Mucosa of rectum (tissue), 2 donors: ENCODE results near the gene MAGI1.

Source experiments
- H3K27ac ChIP-seq, 2 donors: one replicate each; pipeline ENCODE4 v1.7.0; 2013; ENCODE audit warnings: inconsistent platforms in 2 of 2, low read depth in 2 of 2, low read length in 2 of 2
- H3K27me3 ChIP-seq, 2 donors: one replicate each; pipeline ENCODE4 v1.7.0; 2013; ENCODE audit warnings: low read length in 2 of 2; ENCODE audit not compliant: control insufficient read depth in 2 of 2, insufficient read depth in 2 of 2
- H3K36me3 ChIP-seq, 2 donors: one replicate each; pipeline ENCODE4 v1.7.0; 2013; ENCODE audit warnings: low read length in 2 of 2; ENCODE audit not compliant: control insufficient read depth in 2 of 2, insufficient read depth in 2 of 2
- H3K4me1 ChIP-seq, 2 donors: one replicate each; pipeline ENCODE4 v1.7.0; 2013; ENCODE audit warnings: low read length in 2 of 2, mild to moderate bottlenecking in 1 of 2; ENCODE audit not compliant: control insufficient read depth in 2 of 2, insufficient read depth in 2 of 2
- H3K4me3 ChIP-seq, 2 donors: one replicate each; pipeline ENCODE4 v1.7.0; 2013; ENCODE audit warnings: low read length in 2 of 2
- H3K9ac ChIP-seq, 2 donors: one replicate each; pipeline ENCODE4 v1.7.0; 2013; ENCODE audit warnings: low read length in 2 of 2, low read depth in 1 of 2, mild to moderate bottlenecking in 1 of 2
- H3K9me3 ChIP-seq, 2 donors: one replicate each; pipeline ENCODE4 v1.7.0; 2013; ENCODE audit warnings: low read length in 2 of 2; ENCODE audit not compliant: control insufficient read depth in 2 of 2
- donor health status: healthy.
- donor health status: Normal muscosa, but diverticular disease.

MAGI1 gene

DNA sequence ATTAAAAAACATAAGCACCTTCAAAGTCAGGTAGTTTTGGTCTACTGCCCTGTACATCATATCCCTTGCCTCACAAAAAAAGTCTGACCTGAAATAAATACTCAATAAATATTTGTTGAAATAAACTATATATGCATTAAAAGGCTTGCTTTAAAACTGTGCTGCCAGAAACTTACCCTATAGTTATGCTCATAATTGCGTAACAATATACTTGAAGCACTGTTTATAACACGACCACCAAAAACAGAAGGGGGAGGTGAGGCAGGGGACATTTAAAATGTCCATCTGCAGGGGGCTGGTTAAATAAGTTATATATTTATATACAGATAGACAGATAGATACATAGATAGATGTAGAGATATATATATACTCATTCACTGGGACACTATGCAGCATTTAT lies 549.5 kb downstream of the MAGI1 start:
- Histone ChIP-seq H3K9me3 (no peaks in the 10 kb centered on the region), H3K9ac (no peak overlapping the region), H3K27me3 (no peaks in the 10 kb centered on the region), H3K36me3 (no peaks in the 10 kb centered on the region), H3K4me1 (peaks cover 0 to 10% of the 10 kb centered on the region in 2 donors), H3K27ac (no peak overlapping the region), H3K4me3 (no peak overlapping the region)

DNA sequence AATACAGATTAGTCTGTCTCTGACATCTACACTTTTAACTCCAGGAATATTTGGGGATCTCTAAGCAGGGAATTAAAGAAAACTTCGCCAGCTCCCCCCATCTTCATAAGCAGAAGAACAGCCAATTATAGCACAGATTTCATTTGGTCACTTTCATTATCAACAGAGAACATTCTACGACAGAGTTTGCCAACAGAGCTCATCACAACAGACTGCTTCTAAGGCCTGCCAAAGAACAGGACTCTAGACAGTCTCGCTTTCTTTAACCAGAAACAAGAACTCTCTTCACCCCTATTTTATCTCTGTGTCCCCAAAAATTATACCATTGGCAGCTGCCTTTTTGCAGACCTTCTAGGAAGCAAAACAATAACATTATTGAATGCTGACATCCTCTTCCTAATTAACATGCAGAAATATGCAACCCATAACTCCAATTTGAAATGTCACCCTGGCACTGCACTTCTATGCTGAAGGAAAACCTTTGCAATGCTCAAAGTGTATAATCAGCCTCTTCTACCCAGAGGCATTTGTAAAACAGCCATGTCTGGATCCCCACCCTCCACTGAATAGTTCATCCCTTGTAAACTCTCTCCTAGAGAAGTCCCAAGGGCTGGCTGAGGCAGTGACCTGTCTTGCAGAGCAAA lies 552.8 kb downstream of the MAGI1 start:
- no peaks in the 10 kb centered on the region for H3K36me3 ChIP-seq
- no peaks in the 10 kb centered on the region for H3K27me3 ChIP-seq
- H3K9me3 ChIP-seq: no peaks in the 10 kb centered on the region
- no peak overlapping the region for H3K4me3 ChIP-seq
- H3K9ac ChIP-seq: no peak overlapping the region
- H3K27ac ChIP-seq: no peak overlapping the region
- peaks cover 0 to 21% of the 10 kb centered on the region in 2 donors for H3K4me1 ChIP-seq

GRCh38 chr3:65484964-65485363 lies 553.8 kb downstream of the MAGI1 start:
- no peak overlapping the region for H3K4me3 ChIP-seq
- no peaks in the 10 kb centered on the region for H3K27me3 ChIP-seq
- H3K9me3 ChIP-seq: no peaks in the 10 kb centered on the region
- no peak overlapping the region for H3K27ac ChIP-seq
- H3K4me1 ChIP-seq: peaks cover 0 to 21% of the 10 kb centered on the region in 2 donors
- H3K9ac ChIP-seq: no peak overlapping the region
- no peaks in the 10 kb centered on the region for H3K36me3 ChIP-seq

DNA sequence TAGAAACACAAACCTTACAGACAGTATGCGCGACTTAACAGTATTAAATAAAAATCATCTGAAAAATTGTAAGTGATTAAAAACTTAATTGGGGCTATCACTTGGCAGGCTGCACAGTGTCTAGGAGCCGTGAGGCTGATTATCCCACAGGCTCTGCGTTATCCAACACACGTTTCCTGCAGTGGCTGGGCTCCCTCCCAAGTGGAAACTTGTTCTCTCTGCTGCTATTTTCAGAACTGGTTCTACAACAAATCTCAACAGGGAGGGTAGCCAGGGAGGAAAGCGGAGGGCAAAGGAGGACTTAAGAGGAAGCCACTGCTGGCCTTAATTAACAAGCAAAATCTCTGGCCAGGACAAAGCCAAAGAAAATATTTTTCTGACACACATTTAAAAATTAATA lies 555.2 kb downstream of the MAGI1 start:
- peaks cover 0 to 21% of the 10 kb centered on the region in 2 donors for H3K4me1 ChIP-seq
- no peak overlapping the region for H3K4me3 ChIP-seq
- H3K9ac ChIP-seq: no peak overlapping the region
- no peaks in the 10 kb centered on the region for H3K9me3 ChIP-seq
- H3K27me3 ChIP-seq: no peaks in the 10 kb centered on the region
- H3K27ac ChIP-seq: no peak overlapping the region
- no peaks in the 10 kb centered on the region for H3K36me3 ChIP-seq

DNA sequence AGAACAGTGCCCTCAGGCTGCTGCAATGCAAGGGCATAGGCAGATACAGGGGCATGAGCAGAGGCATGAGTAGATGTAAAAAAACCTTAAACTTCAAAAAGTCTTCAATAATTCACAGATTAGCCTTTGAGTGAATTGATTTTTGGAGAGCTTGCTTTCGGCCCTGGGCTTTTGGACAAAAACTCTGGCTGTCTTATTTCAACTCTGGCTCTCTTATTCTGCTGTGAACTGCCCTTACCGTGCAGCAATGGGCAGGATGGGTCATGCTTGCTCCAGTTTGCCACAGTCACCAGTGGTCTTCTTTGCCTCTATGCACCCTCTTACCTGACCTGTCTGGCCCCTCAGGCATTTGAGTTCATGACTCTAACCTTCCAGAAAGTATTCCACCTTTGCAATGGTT lies 555.7 kb downstream of the MAGI1 start:
- Histone ChIP-seq H3K27ac (no peak overlapping the region), H3K4me1 (peaks cover 0 to 21% of the 10 kb centered on the region in 2 donors), H3K9ac (no peak overlapping the region), H3K36me3 (no peaks in the 10 kb centered on the region), H3K27me3 (no peaks in the 10 kb centered on the region), H3K9me3 (no peaks in the 10 kb centered on the region), H3K4me3 (no peak overlapping the region)

- Histone ChIP-seq H3K9ac (no peak overlapping the region), H3K4me3 (no peak overlapping the region), H3K27me3 (no peaks in the 10 kb centered on the region), H3K36me3 (no peaks in the 10 kb centered on the region), H3K9me3 (no peaks in the 10 kb centered on the region), H3K27ac (no peak overlapping the region), H3K4me1 (peaks cover 0 to 21% of the 10 kb centered on the region in 2 donors)
Measured at GRCh38 chr3:65481085-65481484, 557.6 kb downstream of the MAGI1 start.

DNA sequence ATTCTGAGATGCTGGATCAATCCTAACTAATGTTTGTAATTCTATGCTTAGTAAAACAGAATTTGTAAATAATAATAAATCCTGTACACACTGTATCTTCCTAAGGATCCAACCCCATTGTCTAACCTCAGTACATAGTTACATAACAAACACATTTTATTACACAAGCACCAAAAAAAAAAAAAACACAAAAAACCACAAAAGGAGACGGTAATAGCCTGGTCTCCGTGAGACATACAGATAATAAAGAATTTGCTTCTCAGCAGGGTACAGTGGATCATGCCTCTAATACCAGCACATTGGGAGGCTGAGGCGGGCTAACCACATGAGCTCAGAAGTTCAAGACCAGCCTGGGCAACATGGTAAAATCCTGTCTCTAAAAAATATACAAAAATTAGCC lies 558.7 kb downstream of the MAGI1 start:
- H3K9me3 ChIP-seq: no peaks in the 10 kb centered on the region
- H3K4me3 ChIP-seq: no peak overlapping the region
- H3K4me1 ChIP-seq: peaks cover 0 to 17% of the 10 kb centered on the region in 2 donors
- no peak overlapping the region for H3K27ac ChIP-seq
- no peak overlapping the region for H3K9ac ChIP-seq
- no peaks in the 10 kb centered on the region for H3K27me3 ChIP-seq
- no peaks in the 10 kb centered on the region for H3K36me3 ChIP-seq

DNA sequence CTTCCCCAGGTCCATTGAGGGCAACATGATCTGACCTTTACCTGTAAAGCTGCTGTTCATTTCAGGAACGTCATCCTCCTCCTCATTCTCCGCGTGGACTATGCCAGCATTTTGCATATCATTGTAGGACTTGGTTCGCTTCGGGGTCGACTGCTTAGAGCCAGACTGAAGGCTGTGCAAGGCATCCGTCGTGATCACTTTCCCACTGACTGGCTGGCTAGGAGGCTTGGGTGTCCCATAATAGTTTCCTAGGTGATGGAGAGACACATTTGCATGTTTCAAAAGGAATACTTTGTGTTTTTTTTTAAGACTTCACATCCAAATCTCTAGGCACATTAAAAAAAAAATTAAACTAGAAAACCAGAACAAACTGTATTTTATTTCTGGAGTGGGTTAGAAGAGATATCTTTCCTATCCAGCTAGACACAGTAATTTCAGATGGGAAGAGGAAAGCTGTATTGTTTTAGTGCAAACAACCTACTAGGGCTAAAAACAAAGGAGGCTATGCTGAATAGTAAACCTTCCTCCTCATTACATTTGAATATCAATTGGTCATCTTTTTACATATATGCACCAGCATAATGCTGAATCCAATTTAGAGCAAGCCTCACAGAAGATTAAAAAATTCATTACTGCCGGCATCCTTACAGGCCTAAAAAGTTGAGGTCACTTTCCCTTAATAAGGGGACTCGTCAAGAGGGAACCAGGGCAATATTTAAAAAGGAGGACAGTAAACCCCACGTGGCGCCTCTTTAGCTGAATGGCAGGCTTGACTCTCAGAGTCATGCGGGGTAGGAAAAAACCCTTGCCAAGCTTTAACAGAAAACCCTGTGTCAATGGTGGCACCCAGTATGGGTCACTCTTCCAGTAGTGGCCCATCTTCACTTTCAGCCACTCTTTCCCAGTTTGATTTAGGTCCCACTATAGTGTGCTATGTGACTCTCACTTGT lies 559.9 kb downstream of the MAGI1 start:
- Histone ChIP-seq H3K4me1 (peaks cover 0 to 7% of the 10 kb centered on the region in 2 donors), H3K4me3 (no peak overlapping the region), H3K9ac (no peak overlapping the region), H3K27ac (no peak overlapping the region), H3K36me3 (no peaks in the 10 kb centered on the region), H3K27me3 (no peaks in the 10 kb centered on the region), H3K9me3 (no peaks in the 10 kb centered on the region)

- Histone ChIP-seq H3K27me3 (no peaks in the 10 kb centered on the region), H3K4me1 (no peaks in the 10 kb centered on the region), H3K4me3 (no peak overlapping the region), H3K9ac (no peak overlapping the region), H3K9me3 (no peaks in the 10 kb centered on the region), H3K27ac (no peak overlapping the region), H3K36me3 (no peaks in the 10 kb centered on the region)
Measured at GRCh38 chr3:65473736-65474135, 565.0 kb downstream of the MAGI1 start.

DNA sequence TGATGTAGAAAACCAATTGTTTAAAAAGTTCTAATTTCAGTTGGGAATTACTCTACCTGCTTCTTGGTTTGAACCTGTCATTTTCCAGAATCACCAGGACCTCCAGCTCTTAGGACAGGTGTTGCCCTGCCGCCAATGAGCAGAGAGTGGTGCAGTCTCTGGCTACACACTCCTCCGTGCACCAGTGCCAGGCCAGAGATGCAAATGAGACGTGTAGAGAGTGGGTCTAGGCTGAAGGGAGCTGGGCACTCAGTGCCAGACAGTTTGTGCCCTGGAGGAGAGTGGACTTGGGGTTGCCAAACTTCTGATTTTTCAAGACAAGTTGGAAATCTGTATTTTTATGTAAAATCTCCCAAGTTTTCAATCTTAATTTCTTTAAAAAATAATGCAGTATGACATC lies 566.2 kb downstream of the MAGI1 start:
- Histone ChIP-seq H3K4me1 (no peaks in the 10 kb centered on the region), H3K27ac (no peak overlapping the region), H3K27me3 (no peaks in the 10 kb centered on the region), H3K36me3 (no peaks in the 10 kb centered on the region), H3K9me3 (no peaks in the 10 kb centered on the region), H3K4me3 (no peak overlapping the region), H3K9ac (no peak overlapping the region)
